Endothelial cell of umbilical vein (primary cell): ENCODE data around the gene NMBR. TPM values are rescaled to one million over a fixed set of nuclear protein-coding genes. Genes with fewer than 3 reads are reported as not detected.

Experiments used
- BruUV-seq: library from RNA; stranded (reverse); fragments of 400-500 nt; replicated peaks from 2 replicates; lab custom pipeline; 2021; lab: Mats Ljungman, UMichigan
- CTCF ChIA-PET: fragments of 300-600, 350-600 bp; sonication (Branson Sonifier 250); formaldehyde crosslinking; loops from one replicate; lab custom pipeline; 2021; ENCODE audit warnings: antibody characterized with exemption, inconsistent platforms; lab: Charles Lee
- POLR2A ChIA-PET: fragments of 300-600, 350-600 bp; sonication (Branson Sonifier 250); formaldehyde crosslinking; loops from one replicate; lab custom pipeline; 2021; ENCODE audit warnings: antibody characterized with exemption, inconsistent platforms; lab: Charles Lee
- DNase-seq: peaks from one replicate; pipeline ENCODE4 v3.0.0-alpha.2; 2011; ENCODE audit warnings: low read depth, low spot score
- FAIRE-seq: peaks from 2 replicates; lab custom pipeline; 2011; peaks lifted over from hg19 to GRCh38; lab: Jason Lieb, UNC
- H2AFZ ChIP-seq: 2 replicates; pipeline ENCODE4 v1.6.0; 2012; ENCODE audit warnings: low read depth, low read length, control low read depth, inconsistent platforms
- H3K27ac ChIP-seq: 2 replicates; pipeline ENCODE4 v1.5.1; 2011; ENCODE audit warnings: low read depth, mild to moderate bottlenecking, control low read depth, low read length, moderate library complexity; ENCODE audit not compliant: insufficient read depth
- H3K27me3 ChIP-seq, 2 experiments: 2 replicates each; pipeline versions ENCODE4 v1.6.0 to v1.6.1; 2011; ENCODE audit warnings: low read length in 2 of 2, mixed read lengths in 1 of 2; ENCODE audit not compliant: control insufficient read depth in 2 of 2, insufficient read depth in 2 of 2
- H3K36me3 ChIP-seq, 2 experiments: 2 replicates in 1 of 2; 3 replicates in 1 of 2; pipeline ENCODE4 v1.5.1; 2011; ENCODE audit warnings: low read length in 2 of 2, mild to moderate bottlenecking in 1 of 2, moderate library complexity in 1 of 2; ENCODE audit not compliant: control insufficient read depth in 2 of 2, insufficient read depth in 2 of 2; ENCODE audit errors: extremely low read depth in 1 of 2
- H3K4me1 ChIP-seq: 3 replicates; pipeline ENCODE4 v1.5.1; 2011; ENCODE audit warnings: mild to moderate bottlenecking, low read length; ENCODE audit not compliant: control insufficient read depth, insufficient read depth; ENCODE audit errors: extremely low read depth
- H3K4me2 ChIP-seq: 2 replicates; pipeline ENCODE4 v1.6.1; 2011; ENCODE audit warnings: low read length, control low read depth, mixed read lengths; ENCODE audit not compliant: insufficient read depth
- H3K4me3 ChIP-seq, 3 experiments: fragments of 200-600 bp in 1 of 3; sonication (generic), shearing (Covaris generic) in 1 of 3; replicated peaks in 1 of 3; 2 replicates each; pipeline ENCODE4 v1.5.1; 2011 to 2016; ENCODE audit warnings: control low read depth in 3 of 3, low read length in 3 of 3, mild to moderate bottlenecking in 2 of 3, inconsistent platforms in 1 of 3, low read depth in 1 of 3, moderate library complexity in 1 of 3; ENCODE audit not compliant: insufficient read depth in 1 of 3
- H3K79me2 ChIP-seq: 2 replicates; pipeline ENCODE4 v1.6.0; 2012; ENCODE audit warnings: low read length, inconsistent platforms; ENCODE audit not compliant: control insufficient read depth, insufficient read depth
- H3K9ac ChIP-seq: replicated peaks from 2 replicates; pipeline ENCODE3; 2011; ENCODE audit warnings: low read length, control low read depth; ENCODE audit not compliant: insufficient read depth; ENCODE audit errors: extremely low read depth
- H3K9me1 ChIP-seq: replicated peaks from 3 replicates; pipeline ENCODE4 v1.6.0; 2011; ENCODE audit warnings: mild to moderate bottlenecking, low read length; ENCODE audit not compliant: control insufficient read depth, insufficient read depth; ENCODE audit errors: extremely low read depth
- H3K9me3 ChIP-seq: replicated peaks from 2 replicates; pipeline ENCODE4 v1.5.1; 2012; ENCODE audit warnings: low read length, inconsistent platforms; ENCODE audit not compliant: control insufficient read depth, insufficient read depth
- H4K20me1 ChIP-seq: replicated peaks from 2 replicates; pipeline ENCODE3; 2011; ENCODE audit warnings: mild to moderate bottlenecking, low read length; ENCODE audit not compliant: control insufficient read depth, insufficient read depth; ENCODE audit errors: extremely low read depth
- EZH2 ChIP-seq: IDR thresholded peaks from 2 replicates; pipeline ENCODE4 v1.6.1; 2012; ENCODE audit warnings: borderline replicate concordance, low read depth, mild to moderate bottlenecking, moderate library complexity, low read length, inconsistent platforms; ENCODE audit not compliant: severe bottlenecking
- FOS ChIP-seq: IDR thresholded peaks from 2 replicates; pipeline ENCODE4 v1.6.1; 2011; ENCODE audit warnings: mild to moderate bottlenecking, low read length, moderate library complexity, borderline replicate concordance; ENCODE audit not compliant: insufficient read depth
- MAX ChIP-seq: IDR thresholded peaks from 2 replicates; pipeline ENCODE4 v1.6.1; 2011; ENCODE audit not compliant: insufficient read depth, insufficient read length
- POLR2A ChIP-seq: IDR thresholded peaks from 2 replicates; pipeline ENCODE4 v1.6.1; 2012; ENCODE audit warnings: low read depth, mild to moderate bottlenecking, control low read depth, low read length
- POLR2AphosphoS5 ChIP-seq: IDR thresholded peaks from 2 replicates; pipeline ENCODE4 v1.6.1; 2012; ENCODE audit warnings: low read depth, mild to moderate bottlenecking, control low read depth, low read length, moderate library complexity; ENCODE audit not compliant: insufficient read depth
- dilution Hi-C: fragments of 300-500 bp; cut with MboI; formaldehyde crosslinking; loops from one replicate; pipeline ENCODE4 v1.15.0; 2019; ENCODE audit warnings: low sequenced_read_pairs; ENCODE audit not compliant: extremely low pct_ligation_motif_present
- intact Hi-C: fragments of 100-400 bp; cut with micrococcal nuclease; formaldehyde crosslinking; loops from one replicate; pipeline ENCODE4 v1.10.0; 2022
- polyA plus RNA-seq, 4 experiments: library from polyadenylated mRNA; depleted of rRNA in 3 of 4; stranded (reverse) in 3 of 4; unstranded in 1 of 4; fragments of >200 nt; gene quantifications; 2 replicates each; pipeline versions ENCODE4 v1.2.1 to v1.2.3, GENCODE V29; 2011 to 2012; ENCODE audit warnings: missing spikeins in 1 of 4
- total RNA-seq: library from RNA; stranded (reverse); gene quantifications from 2 replicates; pipeline ENCODE4 v1.2.3, GENCODE V29; 2021
- TF ChIP-seq, protein P1 (sequence below), 2 donors: IDR thresholded peaks; 1 replicate in 1 of 2; 2 replicates in 1 of 2; pipeline ENCODE4 v1.5.1; 2011; ENCODE audit warnings: low read length in 2 of 2, mild to moderate bottlenecking in 2 of 2, moderate library complexity in 2 of 2, control low read depth in 1 of 2, inconsistent platforms in 1 of 2, low read depth in 1 of 2; ENCODE audit not compliant: insufficient read depth in 1 of 2; ENCODE audit errors: extremely low read depth in 1 of 2

Gene NMBR
- total and polyA plus RNA-seq, 2 donors (not counting 3 experiments of a cell fraction or from before 2014, with no cell fraction given): not detected

- Histone ChIP-seq H4K20me1 (no peaks in the 10 kb centered on the region), H3K36me3 (no peaks in the 10 kb centered on the region), H3K4me1 (peaks cover 38% of the 10 kb centered on the region), H3K4me3 (peak overlapping the region in 1 of 3 experiments; percentile 13), H3K9me3 (no peaks in the 10 kb centered on the region), H3K27me3 (no peaks in the 10 kb centered on the region), H3K27ac (peak overlapping the region; percentile 74), H2AFZ (no peak overlapping the region), H3K4me2 (peak overlapping the region; percentile 93), H3K79me2 (peaks cover 85% of the 10 kb centered on the region), H3K9me1 (no peaks in the 10 kb centered on the region), H3K9ac (peak overlapping the region; percentile 78)
- no peak for TF ChIP-seq POLR2AphosphoS5
- TF ChIP-seq, protein P1, sequence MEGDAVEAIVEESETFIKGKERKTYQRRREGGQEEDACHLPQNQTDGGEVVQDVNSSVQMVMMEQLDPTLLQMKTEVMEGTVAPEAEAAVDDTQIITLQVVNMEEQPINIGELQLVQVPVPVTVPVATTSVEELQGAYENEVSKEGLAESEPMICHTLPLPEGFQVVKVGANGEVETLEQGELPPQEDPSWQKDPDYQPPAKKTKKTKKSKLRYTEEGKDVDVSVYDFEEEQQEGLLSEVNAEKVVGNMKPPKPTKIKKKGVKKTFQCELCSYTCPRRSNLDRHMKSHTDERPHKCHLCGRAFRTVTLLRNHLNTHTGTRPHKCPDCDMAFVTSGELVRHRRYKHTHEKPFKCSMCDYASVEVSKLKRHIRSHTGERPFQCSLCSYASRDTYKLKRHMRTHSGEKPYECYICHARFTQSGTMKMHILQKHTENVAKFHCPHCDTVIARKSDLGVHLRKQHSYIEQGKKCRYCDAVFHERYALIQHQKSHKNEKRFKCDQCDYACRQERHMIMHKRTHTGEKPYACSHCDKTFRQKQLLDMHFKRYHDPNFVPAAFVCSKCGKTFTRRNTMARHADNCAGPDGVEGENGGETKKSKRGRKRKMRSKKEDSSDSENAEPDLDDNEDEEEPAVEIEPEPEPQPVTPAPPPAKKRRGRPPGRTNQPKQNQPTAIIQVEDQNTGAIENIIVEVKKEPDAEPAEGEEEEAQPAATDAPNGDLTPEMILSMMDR (IDR thresholded peaks at IDR 0.05; ENCODE audit: extremely low read depth in 1 of 2, insufficient read depth in 1 of 2, low read depth in 1 of 2, low read length in 2 of 2): peak; percentile 7 to 24
- no TSS peak for BruUV-seq
- no peak for FAIRE-seq
- intact Hi-C loops (loop anchor here (1.0 to 2.0 kb wide), 3 partner anchors 51 to 233 kb away; no protein-coding TSS in a partner anchor), dilution Hi-C loops (no loop called here)
- DNase-seq: peak; percentile 76
- ChIA-PET CTCF (interaction anchor here (0.7 to 7.2 kb wide), 54 partner anchors 9 to 413 kb away, joined by 3 to 173 read pairs (median 4); partner anchors contain the start of genes ADGRG6, NMBR and VTA1), POLR2A (no interaction called here)
Measured at GRCh38 chr6:142155895-142156757, 9.2 kb upstream of the NMBR start.

GRCh38 chr6:142155091-142155490, 8.2 kb upstream of the NMBR start:
- Histone ChIP-seq H3K9ac (peak overlapping the region; percentile 78), H3K27me3 (no peaks in the 10 kb centered on the region), H3K4me2 (peak overlapping the region; percentile 44), H3K9me3 (no peaks in the 10 kb centered on the region), H3K9me1 (no peaks in the 10 kb centered on the region), H3K4me1 (peaks cover 34% of the 10 kb centered on the region), H3K79me2 (peaks cover 85% of the 10 kb centered on the region), H2AFZ (no peak overlapping the region), H3K27ac (peak overlapping the region; percentile 74), H4K20me1 (no peaks in the 10 kb centered on the region), H3K4me3 (no peak overlapping the region), H3K36me3 (no peaks in the 10 kb centered on the region)
- ChIA-PET POLR2A (no interaction called here), CTCF (interaction anchor here (0.9 to 7.2 kb wide), 20 partner anchors 8 to 414 kb away, joined by 3 to 173 read pairs (median 14); partner anchors contain the start of genes NMBR and VTA1)
- TF ChIP-seq, protein P1 (IDR thresholded peaks at IDR 0.05; ENCODE audit: extremely low read depth in 1 of 2, insufficient read depth in 1 of 2, low read depth in 1 of 2, low read length in 2 of 2): no peak
- TF ChIP-seq MAX (no peak), EZH2 (no peak), FOS (no peak), POLR2A (no peak)
- intact Hi-C loops (loop anchor here (1.0 kb wide), 1 partner anchor 146 kb away; no protein-coding TSS in a partner anchor), dilution Hi-C loops (no loop called here)
- no TSS peak for BruUV-seq
- DNase-seq (peak; percentile 59), FAIRE-seq (no peak)
